BLaER1 treated with 17β-estradiol and CSF1 and Interleukin-3, amounts not matched to agents 10 nM and 100 nM (cell line): ENCODE results near the gene DLL1.

Experiments used
- H3K27ac ChIP-seq, 11 experiments: shearing (Covaris generic); formaldehyde crosslinking; 2 replicates each; pipeline ENCODE4 v1.8.1; 2022
- H3K27me3 ChIP-seq, 11 experiments: shearing (Covaris generic); formaldehyde crosslinking; 2 replicates each; pipeline ENCODE4 v1.8.1; 2022
- H3K36me3 ChIP-seq, 11 experiments: shearing (Covaris generic); formaldehyde crosslinking; 2 replicates each; pipeline ENCODE4 v1.8.1; 2022
- H3K4me1 ChIP-seq, 10 experiments: shearing (Covaris generic); formaldehyde crosslinking; 2 replicates each; pipeline ENCODE4 v1.8.1; 2022
- H3K4me2 ChIP-seq, 11 experiments: shearing (Covaris generic); formaldehyde crosslinking; 2 replicates each; pipeline ENCODE4 v1.8.1; 2022
- H3K4me3 ChIP-seq, 10 experiments: shearing (Covaris generic); formaldehyde crosslinking; 2 replicates each; pipeline ENCODE4 v1.8.1; 2022
- H3K9ac ChIP-seq, 11 experiments: shearing (Covaris generic); formaldehyde crosslinking; 2 replicates each; pipeline ENCODE4 v1.8.1; 2022
- H3K9me3 ChIP-seq, 11 experiments: shearing (Covaris generic); formaldehyde crosslinking; replicated peaks in 1 of 11; 2 replicates each; pipeline ENCODE4 v1.8.1; 2022
- H4K20me1 ChIP-seq, 11 experiments: shearing (Covaris generic); formaldehyde crosslinking; 2 replicates each; pipeline ENCODE4 v1.8.1; 2022
- Cebpa-rat ChIP-seq, 11 experiments: shearing (Covaris generic); IDR thresholded peaks; 2 replicates each; pipeline ENCODE4 v1.8.1; 2022

Gene DLL1

GRCh38 chr6:170288091-170288631 lies 2.7 kb downstream of the DLL1 start:
- Histone ChIP-seq H3K4me1 (peaks cover 27 to 45% (median 39%) of the 10 kb centered on the region in 10 experiments), H3K27me3 (peaks cover 89 to 100% (median 100%) of the 10 kb centered on the region in 11 experiments), H4K20me1 (peaks cover 63 to 91% (median 79%) of the 10 kb centered on the region in 11 experiments; a peak in 21 of 22 replicates), H3K9ac (peak overlapping the region in 2 of 11 experiments; percentile 68 to 85; a peak in 2 of 22 replicates), H3K4me2 (peak overlapping the region in 8 of 11 experiments; percentile 96 to 100 (median 99); a peak in 11 of 22 replicates), H3K9me3 (no peaks in the 10 kb centered on the region; a peak in 1 of 22 replicates), H3K36me3 (peaks cover 0 to 62% (median 0%) of the 10 kb centered on the region in 11 experiments; a peak in 4 of 22 replicates), H3K27ac (no peak overlapping the region), H3K4me3 (peak overlapping the region in 2 of 10 experiments; percentile 70 to 75; a peak in 4 of 20 replicates)
- no peak for TF ChIP-seq Cebpa-rat (IDR thresholded peaks at IDR 0.05)

- H3K27me3 ChIP-seq, result peaks cover 85 to 100% (median 100%) of the 10 kb centered on the region in 11 experiments
- no peak overlapping the region for H3K27ac ChIP-seq
- H3K4me1 ChIP-seq, result peaks cover 27 to 38% (median 36%) of the 10 kb centered on the region in 10 experiments
- peak overlapping the region in 1 of 11 experiments; percentile 57; a peak in 1 of 22 replicates for H3K9ac ChIP-seq
- H3K4me3 ChIP-seq, result peak overlapping the region in 2 of 10 experiments; percentile 70 to 75; a peak in 3 of 20 replicates
- peaks cover 56 to 86% (median 74%) of the 10 kb centered on the region in 11 experiments; a peak in 21 of 22 replicates for H4K20me1 ChIP-seq
- TF ChIP-seq Cebpa-rat (IDR thresholded peaks at IDR 0.05), result no peak
- H3K9me3 ChIP-seq, result no peaks in the 10 kb centered on the region; a peak in 1 of 22 replicates
- H3K4me2 ChIP-seq, result peak overlapping the region in 2 of 11 experiments; percentile 96; a peak in 3 of 22 replicates
- H3K36me3 ChIP-seq, result peaks cover 0 to 70% (median 0%) of the 10 kb centered on the region in 11 experiments; a peak in 4 of 22 replicates
Observed at GRCh38 chr6:170287371-170287876, 3.5 kb downstream of the DLL1 start.

- Histone ChIP-seq H3K4me3 (peak overlapping the region in 1 of 10 experiments; percentile 75; a peak in 2 of 20 replicates), H3K9me3 (no peaks in the 10 kb centered on the region; a peak in 1 of 22 replicates), H3K9ac (peak overlapping the region in 1 of 11 experiments; percentile 57; a peak in 1 of 22 replicates), H3K27ac (no peak overlapping the region), H3K4me2 (peak overlapping the region in 2 of 11 experiments; percentile 96; a peak in 3 of 22 replicates), H4K20me1 (peaks cover 50 to 81% (median 68%) of the 10 kb centered on the region in 11 experiments; a peak in 21 of 22 replicates), H3K4me1 (peaks cover 26 to 36% (median 32%) of the 10 kb centered on the region in 10 experiments), H3K36me3 (peaks cover 0 to 72% (median 0%) of the 10 kb centered on the region in 11 experiments; a peak in 4 of 22 replicates), H3K27me3 (peaks cover 79 to 98% (median 95%) of the 10 kb centered on the region in 11 experiments)
- TF ChIP-seq Cebpa-rat (IDR thresholded peaks at IDR 0.05), result no peak
Observed at GRCh38 chr6:170286934-170287265, 4.0 kb downstream of the DLL1 start.

GRCh38 chr6:170286246-170286933 lies 4.5 kb downstream of the DLL1 start:
- Histone ChIP-seq H3K4me3 (peak overlapping the region in 1 of 10 experiments; percentile 75; a peak in 2 of 20 replicates), H3K36me3 (peaks cover 0 to 73% (median 0%) of the 10 kb centered on the region in 11 experiments; a peak in 4 of 22 replicates), H4K20me1 (peaks cover 45 to 80% (median 63%) of the 10 kb centered on the region in 11 experiments; a peak in 21 of 22 replicates), H3K27ac (no peak overlapping the region), H3K27me3 (peaks cover 74 to 98% (median 90%) of the 10 kb centered on the region in 11 experiments), H3K9me3 (no peaks in the 10 kb centered on the region; a peak in 1 of 22 replicates), H3K4me1 (peaks cover 20 to 31% (median 27%) of the 10 kb centered on the region in 10 experiments), H3K9ac (no peak overlapping the region), H3K4me2 (peak overlapping the region in 1 of 11 experiments; percentile 96; a peak in 2 of 22 replicates)
- no peak for TF ChIP-seq Cebpa-rat (IDR thresholded peaks at IDR 0.05)

GRCh38 chr6:170285482-170285881 lies 5.4 kb downstream of the DLL1 start:
- H3K36me3 ChIP-seq, result peaks cover 0 to 73% (median 0%) of the 10 kb centered on the region in 11 experiments; a peak in 4 of 22 replicates
- no peak overlapping the region for H3K4me3 ChIP-seq
- H3K27me3 ChIP-seq, result peaks cover 72 to 98% (median 86%) of the 10 kb centered on the region in 11 experiments

GRCh38 chr6:170284866-170285469 lies 5.9 kb downstream of the DLL1 start:
- Histone ChIP-seq H3K9ac (no peak overlapping the region), H3K9me3 (no peaks in the 10 kb centered on the region; a peak in 1 of 22 replicates), H4K20me1 (peaks cover 36 to 76% (median 56%) of the 10 kb centered on the region in 11 experiments; a peak in 21 of 22 replicates), H3K27ac (no peak overlapping the region), H3K4me2 (no peak overlapping the region), H3K27me3 (peaks cover 72 to 98% (median 85%) of the 10 kb centered on the region in 11 experiments), H3K36me3 (peaks cover 0 to 73% (median 0%) of the 10 kb centered on the region in 11 experiments; a peak in 4 of 22 replicates), H3K4me1 (peaks cover 20 to 29% (median 27%) of the 10 kb centered on the region in 10 experiments), H3K4me3 (no peak overlapping the region)
- TF ChIP-seq Cebpa-rat (IDR thresholded peaks at IDR 0.05), result no peak

More at GRCh38 chr6:170285482-170285881, 5.4 kb downstream of the DLL1 start:
- Histone ChIP-seq H3K27ac (no peak overlapping the region), H3K9me3 (no peaks in the 10 kb centered on the region; a peak in 1 of 22 replicates), H3K4me2 (no peak overlapping the region), H3K9ac (no peak overlapping the region), H4K20me1 (peaks cover 39 to 80% (median 59%) of the 10 kb centered on the region in 11 experiments; a peak in 21 of 22 replicates), H3K4me1 (peaks cover 21 to 28% (median 24%) of the 10 kb centered on the region in 10 experiments)
- no peak for TF ChIP-seq Cebpa-rat (IDR thresholded peaks at IDR 0.05)

- H3K4me3 ChIP-seq, result no peak overlapping the region
- peaks cover 15 to 29% (median 27%) of the 10 kb centered on the region in 10 experiments for H3K4me1 ChIP-seq
- H3K9me3 ChIP-seq, result no peaks in the 10 kb centered on the region; a peak in 1 of 22 replicates
- H3K27me3 ChIP-seq, result peaks cover 66 to 97% (median 82%) of the 10 kb centered on the region in 11 experiments
- no peak overlapping the region for H3K4me2 ChIP-seq
- TF ChIP-seq Cebpa-rat (IDR thresholded peaks at IDR 0.05), result no peak
- H3K27ac ChIP-seq, result no peak overlapping the region
- peaks cover 29 to 69% (median 48%) of the 10 kb centered on the region in 11 experiments; a peak in 21 of 22 replicates for H4K20me1 ChIP-seq
- peaks cover 0 to 71% (median 0%) of the 10 kb centered on the region in 11 experiments; a peak in 4 of 22 replicates for H3K36me3 ChIP-seq
- no peak overlapping the region for H3K9ac ChIP-seq
Observed at GRCh38 chr6:170284126-170284773, 6.6 kb downstream of the DLL1 start.
